Activated CD4-positive, alpha-beta T cell treated with anti-CD3 and anti-CD28 coated beads for 36 hours (primary cell): ENCODE measurements around the gene APOL5. TPM values are rescaled to one million over a fixed set of nuclear protein-coding genes. Genes with fewer than 3 reads are reported as not detected.
A peak's percentile ranks its signal among the peaks of the same experiment; 100 is the strongest.
"Not testable (repeated sequence)": the region's sequence is repeated elsewhere in the genome, so short reads cannot be mapped to it uniquely, and the experiment has no call there.

Experiments used
- ATAC-seq: fragments of 200-7000 bp; cut with Tn5 transposase; one replicate; pipeline ENCODE4 v1.10.0; 2021; ENCODE audit warnings: mild to moderate bottlenecking, moderate library complexity
- CTCF ChIA-PET: fragments of 350-600 bp; sonication (Branson Sonifier 250); formaldehyde crosslinking; loops from one replicate; lab custom pipeline; 2021; ENCODE audit warnings: antibody characterized with exemption; lab: Charles Lee
- POLR2A ChIA-PET: fragments of 350-600 bp; sonication (Branson Sonifier 250); formaldehyde crosslinking; loops from one replicate; lab custom pipeline; 2021; ENCODE audit warnings: antibody characterized with exemption, inconsistent platforms; lab: Charles Lee
- DNase-seq: peaks from one replicate; pipeline ENCODE4 v3.0.0-alpha.2; 2020
- H3K27ac Mint-ChIP-seq: one replicate; pipeline ENCODE4 v1.8.0; 2021; ENCODE audit warnings: mixed read lengths
- H3K27me3 Mint-ChIP-seq: one replicate; pipeline ENCODE4 v1.8.0; 2021; ENCODE audit warnings: mixed read lengths
- H3K36me3 Mint-ChIP-seq: one replicate; pipeline ENCODE4 v1.8.0; 2021; ENCODE audit warnings: low read depth, mixed read lengths
- H3K4me1 Mint-ChIP-seq: one replicate; pipeline ENCODE4 v1.8.0; 2021; ENCODE audit warnings: mixed read lengths
- H3K4me3 Mint-ChIP-seq: one replicate; pipeline ENCODE4 v1.8.0; 2021; ENCODE audit warnings: mild to moderate bottlenecking, moderate library complexity, mixed read lengths
- H3K9me3 Mint-ChIP-seq: one replicate; pipeline ENCODE4 v1.8.0; 2021; ENCODE audit warnings: low read depth, mixed read lengths
- intact Hi-C, 2 experiments: fragments of 100-400 bp; cut with DNase I in 1 of 2; cut with micrococcal nuclease in 1 of 2; formaldehyde crosslinking; loops; one replicate each; pipeline versions ENCODE4 v1.14.2 to v1.15.1; 2022 to 2024; cut with DNase I, micrococcal nuclease
- total RNA-seq, 2 experiments: library from RNA; stranded (reverse); gene quantifications; one replicate each; pipeline ENCODE4 v1.2.3, GENCODE V29; 2021

APOL5 gene
- total RNA-seq, 2 experiments from 2014 or later = not detected

DNA sequence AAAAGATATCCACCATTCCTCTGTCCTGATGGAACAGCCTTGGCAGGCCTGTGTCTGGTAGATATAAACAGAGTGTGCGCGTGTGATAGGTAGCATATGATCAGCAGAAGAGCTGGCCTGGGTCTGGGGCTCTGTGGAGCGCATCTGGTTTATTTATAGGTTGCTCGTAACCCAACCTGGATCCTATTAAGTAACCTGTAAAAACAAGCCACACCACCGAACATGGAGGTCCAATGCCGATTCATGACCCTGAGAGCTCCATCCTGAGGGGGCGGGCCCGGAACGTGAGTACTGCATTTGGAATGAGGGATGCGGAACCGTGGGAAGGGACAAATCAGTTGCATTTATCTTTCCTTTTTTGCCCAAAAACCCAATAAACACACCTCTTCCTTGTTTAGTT is 31.9 kb upstream of the APOL5 start:
- H3K27me3 Mint-ChIP-seq = no peaks in the 10 kb centered on the region
- no peak overlapping the region for H3K27ac Mint-ChIP-seq
- CTCF ChIA-PET = no interaction called here
- ATAC-seq = no peak
- POLR2A ChIA-PET = interaction anchor here (0.6 kb wide), 1 partner anchor 183 kb away, joined by 6 read pairs; no protein-coding TSS in a partner anchor
- peaks cover 6% of the 10 kb centered on the region for H3K9me3 Mint-ChIP-seq
- intact Hi-C loops = no loop called here
- no peak for DNase-seq
- peaks cover 5% of the 10 kb centered on the region for H3K36me3 Mint-ChIP-seq
- no peak overlapping the region for H3K4me3 Mint-ChIP-seq
- H3K4me1 Mint-ChIP-seq = peaks cover 3% of the 10 kb centered on the region

DNA sequence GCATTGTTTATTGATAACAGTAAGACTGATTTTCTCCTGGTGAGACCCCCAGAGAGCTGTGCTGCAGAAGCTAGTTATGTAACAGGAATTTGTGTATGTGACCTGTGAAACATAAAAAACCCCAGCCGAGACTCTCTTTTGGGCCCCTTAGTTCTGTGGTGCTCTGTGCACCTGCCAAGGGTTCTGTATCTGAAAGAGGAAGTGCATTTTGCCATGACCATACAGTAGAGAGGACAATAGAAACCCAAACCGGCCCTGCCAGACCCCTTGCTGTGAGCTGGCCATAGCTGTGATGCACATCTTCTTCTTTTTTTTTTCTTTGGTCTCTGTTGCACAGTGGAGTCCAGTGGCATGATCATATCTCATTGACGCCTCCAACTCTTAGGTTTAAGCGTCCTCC is 31.4 kb upstream of the APOL5 start:
- Mint-ChIP-seq H3K36me3 (peaks cover 4% of the 10 kb centered on the region), H3K27ac (no peak overlapping the region), H3K27me3 (no peaks in the 10 kb centered on the region), H3K9me3 (peaks cover 5% of the 10 kb centered on the region), H3K4me3 (no peak overlapping the region), H3K4me1 (no peaks in the 10 kb centered on the region)
- DNase-seq (no peak), ATAC-seq (no peak)
- CTCF ChIA-PET = interaction anchor here (0.9 kb wide), 1 partner anchor 51 kb away, joined by 3 read pairs; no protein-coding TSS in a partner anchor
- intact Hi-C loops = no loop called here
- POLR2A ChIA-PET = interaction anchor here (0.6 to 0.8 kb wide), 2 partner anchors 38 to 182 kb away, joined by 3 to 6 read pairs; partner anchors contain the start of gene APOL6

DNA sequence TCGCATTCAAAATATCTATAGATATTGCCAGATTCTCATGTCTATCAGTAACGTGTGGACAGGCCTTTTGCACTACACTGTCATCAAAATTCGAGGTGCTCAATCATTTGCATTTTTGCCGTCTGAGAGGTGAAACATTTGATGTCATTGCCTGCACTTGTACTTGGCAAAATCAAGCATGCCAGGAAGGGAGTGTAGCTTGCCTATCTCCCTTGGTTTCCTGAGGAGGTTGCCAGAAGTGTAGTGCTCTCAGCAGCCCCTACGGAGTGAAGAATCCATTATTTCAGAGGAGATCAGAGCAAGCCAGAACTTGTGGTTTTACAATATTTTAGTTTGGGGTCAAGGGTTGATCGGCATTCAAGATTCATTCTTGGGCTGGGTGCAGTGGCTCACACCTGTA is 30.2 kb upstream of the APOL5 start:
- Mint-ChIP-seq H3K4me1 (no peaks in the 10 kb centered on the region), H3K27me3 (no peaks in the 10 kb centered on the region), H3K9me3 (no peaks in the 10 kb centered on the region), H3K27ac (no peak overlapping the region), H3K4me3 (no peak overlapping the region), H3K36me3 (no peaks in the 10 kb centered on the region)
- intact Hi-C loops = no loop called here
- ChIA-PET CTCF (no interaction called here), POLR2A (no interaction called here)
- no peak for DNase-seq
- no peak for ATAC-seq

DNA sequence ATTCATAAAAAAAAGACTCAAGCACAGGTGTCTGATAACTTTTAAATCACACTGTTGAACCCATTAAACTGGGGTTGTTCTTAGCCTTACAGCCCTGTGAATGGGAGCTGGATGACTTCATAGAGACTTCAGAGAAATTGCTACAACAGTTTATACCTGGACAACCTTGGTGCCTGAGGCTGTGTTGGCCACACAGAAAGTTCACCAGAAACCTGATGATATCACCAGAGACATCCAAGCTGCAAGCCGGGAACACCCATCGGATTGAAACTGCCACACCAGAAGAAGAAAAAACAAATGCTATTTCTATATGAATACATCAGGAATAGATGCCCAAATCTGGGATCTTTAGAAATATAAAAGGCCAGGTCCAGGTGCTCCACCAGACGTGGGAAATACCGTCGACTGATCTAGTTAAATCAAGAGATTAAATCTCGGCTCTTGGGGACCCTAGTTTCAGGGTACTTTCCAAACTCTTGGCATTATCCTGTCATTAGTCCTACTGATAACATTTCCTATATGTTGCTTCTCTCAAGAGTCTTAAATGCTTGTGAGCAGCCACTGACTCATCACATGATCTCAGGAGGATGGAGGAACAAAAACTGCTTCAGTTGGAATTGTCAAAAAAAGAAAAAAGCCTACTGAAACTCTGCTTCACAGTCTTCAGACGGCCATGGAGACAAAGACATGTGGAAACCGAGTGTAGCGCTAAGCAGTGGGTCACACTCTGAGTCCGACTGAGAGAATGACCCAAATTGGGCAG is 28.6 kb upstream of the APOL5 start:
- CTCF ChIA-PET = no interaction called here
- ATAC-seq (no peak), DNase-seq (no peak)
- H3K27me3 Mint-ChIP-seq = no peaks in the 10 kb centered on the region
- H3K4me3 Mint-ChIP-seq = no peak overlapping the region
- intact Hi-C loops = no loop called here
- H3K4me1 Mint-ChIP-seq = no peaks in the 10 kb centered on the region
- H3K27ac Mint-ChIP-seq = no peak overlapping the region
- H3K36me3 Mint-ChIP-seq = no peaks in the 10 kb centered on the region
- POLR2A ChIA-PET = no interaction called here
- H3K9me3 Mint-ChIP-seq = no peaks in the 10 kb centered on the region

DNA sequence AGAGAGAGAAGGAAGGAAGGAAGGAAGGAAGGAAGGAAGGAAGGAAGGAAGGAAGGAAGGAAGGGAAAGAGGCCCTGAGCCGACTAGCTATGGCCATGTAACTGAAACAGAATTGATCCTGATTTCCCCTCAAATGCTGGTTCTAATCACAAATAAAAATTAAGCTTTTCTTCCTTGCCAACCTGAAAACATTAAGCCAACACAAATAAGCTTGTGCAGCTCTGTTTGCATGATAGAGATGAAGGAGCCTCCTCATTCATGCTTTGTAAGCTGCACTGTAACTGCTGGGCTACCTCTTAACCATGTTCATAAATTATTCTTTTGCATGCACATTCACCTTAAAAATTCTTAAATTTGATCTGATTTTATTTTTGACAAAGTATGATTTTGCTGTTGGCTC is 27.7 kb upstream of the APOL5 start:
- intact Hi-C loops = loop anchor here in 1 of 2 experiments (5.0 kb wide), 1 partner anchor 63 kb away; no protein-coding TSS in a partner anchor
- H3K36me3 Mint-ChIP-seq = no peaks in the 10 kb centered on the region
- POLR2A ChIA-PET = no interaction called here

DNA sequence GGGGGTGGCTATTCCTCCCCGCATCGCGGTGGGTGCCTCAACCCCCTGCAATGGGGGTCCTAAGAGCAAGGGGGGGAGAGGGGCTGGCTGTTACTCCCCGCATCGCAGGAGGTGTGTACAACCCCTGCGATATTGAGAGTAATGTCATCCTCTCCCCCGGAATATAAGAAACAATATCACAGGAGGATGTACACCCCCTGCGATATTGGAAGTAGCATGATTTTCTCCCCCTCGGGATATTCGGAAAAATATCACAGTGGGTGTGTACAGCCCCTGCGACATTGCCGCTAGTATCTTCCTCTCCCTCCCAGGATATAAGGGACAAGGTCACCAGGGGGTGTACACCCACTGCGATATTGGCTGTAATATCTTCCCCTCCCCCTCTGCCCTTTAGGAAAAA is 22.5 kb upstream of the APOL5 start:
- intact Hi-C loops = no loop called here
- no peak for ATAC-seq
- H3K27ac Mint-ChIP-seq = no peak overlapping the region

More for the DNA sequence above, 27.7 kb upstream of the APOL5 start:
- Mint-ChIP-seq H3K4me1 (no peaks in the 10 kb centered on the region), H3K9me3 (no peaks in the 10 kb centered on the region), H3K27ac (no peak overlapping the region), H3K27me3 (no peaks in the 10 kb centered on the region), H3K4me3 (no peak overlapping the region)
- DNase-seq (no peak), ATAC-seq (no peak)
- CTCF ChIA-PET = interaction anchor here (1.0 to 1.2 kb wide), 2 partner anchors 9 to 112 kb away, joined by 3 to 5 read pairs; no protein-coding TSS in a partner anchor

DNA sequence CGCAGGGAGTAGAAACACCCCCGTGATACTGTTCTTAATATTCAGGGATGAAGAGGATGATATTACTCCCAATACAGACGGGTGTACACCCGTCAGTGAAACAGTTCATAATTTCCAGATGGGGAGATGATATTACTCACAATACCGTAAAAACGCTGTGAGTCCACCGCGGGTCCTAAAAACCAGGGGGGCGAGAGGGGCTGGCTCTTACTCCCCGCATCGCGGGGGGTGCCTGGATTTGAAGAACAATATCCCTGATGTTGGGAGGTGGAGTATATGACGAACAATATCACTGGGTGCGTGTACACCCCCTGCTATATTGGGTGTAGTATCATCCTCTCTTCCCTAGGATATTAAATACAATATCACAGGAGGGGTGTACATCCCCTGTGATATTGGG is 20.5 kb upstream of the APOL5 start:
- ChIA-PET CTCF (no interaction called here), POLR2A (no interaction called here)
- no peaks in the 10 kb centered on the region for H3K4me1 Mint-ChIP-seq
- ATAC-seq (peak; percentile 70), DNase-seq (peak; percentile 76)
- peaks cover 4% of the 10 kb centered on the region for H3K27me3 Mint-ChIP-seq
- no peaks in the 10 kb centered on the region for H3K9me3 Mint-ChIP-seq
- no peak overlapping the region for H3K27ac Mint-ChIP-seq
- intact Hi-C loops = loop anchor here in 1 of 2 experiments (1.0 kb wide), 1 partner anchor 49 kb away; the partner anchor contains the start of gene APOL6
- no peaks in the 10 kb centered on the region for H3K36me3 Mint-ChIP-seq
- H3K4me3 Mint-ChIP-seq = no peak overlapping the region

More for the DNA sequence above, 22.5 kb upstream of the APOL5 start:
- peak; percentile 13 for DNase-seq
- H3K27me3 Mint-ChIP-seq = peaks cover 4% of the 10 kb centered on the region
- no peak overlapping the region for H3K4me3 Mint-ChIP-seq
- CTCF ChIA-PET = no interaction called here
- H3K36me3 Mint-ChIP-seq = no peaks in the 10 kb centered on the region
- H3K4me1 Mint-ChIP-seq = no peaks in the 10 kb centered on the region
- no peaks in the 10 kb centered on the region for H3K9me3 Mint-ChIP-seq
- POLR2A ChIA-PET = no interaction called here

DNA sequence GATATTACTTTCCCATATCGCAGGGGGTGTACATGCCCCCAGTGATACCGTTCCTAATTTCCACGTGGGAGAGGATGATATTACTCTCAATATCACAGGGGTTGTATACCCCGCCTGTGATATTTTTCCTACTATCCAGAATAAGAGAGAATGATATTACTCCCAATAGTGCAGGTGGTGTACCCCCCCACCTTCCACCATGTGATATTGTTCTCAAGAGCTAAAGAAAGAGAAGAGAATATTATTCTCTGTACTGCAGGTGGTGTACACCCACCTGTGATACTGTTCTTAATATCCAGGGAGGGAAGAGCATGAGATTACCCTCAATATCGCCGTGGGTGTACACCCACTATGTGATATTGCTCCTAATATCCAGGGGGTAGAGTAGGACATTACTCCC is 17.8 kb upstream of the APOL5 start:
- H3K9me3 Mint-ChIP-seq, intact Hi-C loops: not testable (repeated sequence)

DNA sequence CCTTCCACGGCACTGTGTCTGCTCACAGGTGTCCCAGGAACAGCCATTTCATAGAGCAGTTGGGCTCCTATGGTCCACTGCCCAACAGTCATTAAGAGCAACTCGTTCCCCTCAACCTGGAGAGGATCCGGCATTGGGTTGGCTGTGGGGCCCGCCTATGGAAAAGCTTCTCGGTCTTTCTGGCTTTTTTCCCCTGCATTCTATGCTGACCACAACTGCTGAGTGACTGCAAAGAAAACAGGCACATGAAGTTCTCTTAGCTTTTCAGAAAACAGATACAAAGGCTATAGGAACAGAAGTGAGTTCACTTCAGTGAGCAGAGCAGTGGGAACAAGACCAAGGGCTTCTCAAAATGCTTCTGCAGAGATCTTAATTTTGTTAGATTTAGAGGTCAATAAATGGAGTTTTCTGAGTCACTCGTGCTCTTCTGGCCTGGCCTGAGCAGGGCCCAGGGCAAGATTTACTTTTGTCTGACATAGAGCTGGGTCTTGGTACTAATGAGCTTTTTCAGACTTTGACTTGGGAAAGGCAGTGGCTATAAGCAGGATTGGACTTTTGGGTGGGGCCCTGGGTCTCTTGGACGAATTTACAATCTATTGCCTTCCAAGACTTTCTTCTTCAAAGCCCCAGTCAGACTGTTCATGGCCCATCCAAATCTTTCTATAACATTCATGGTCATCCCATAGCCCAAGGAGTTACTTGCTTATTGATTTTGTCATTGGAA is 13.6 kb upstream of the APOL5 start:
- ChIA-PET CTCF (no interaction called here), POLR2A (no interaction called here)
- no peaks in the 10 kb centered on the region for H3K27me3 Mint-ChIP-seq
- DNase-seq = no peak
- H3K36me3 Mint-ChIP-seq = no peaks in the 10 kb centered on the region
- H3K27ac Mint-ChIP-seq = no peak overlapping the region
- ATAC-seq = no peak
- intact Hi-C loops = no loop called here
- H3K4me3 Mint-ChIP-seq = no peak overlapping the region
- H3K4me1 Mint-ChIP-seq = no peaks in the 10 kb centered on the region
- no peaks in the 10 kb centered on the region for H3K9me3 Mint-ChIP-seq

More for the DNA sequence above, 17.8 kb upstream of the APOL5 start:
- H3K36me3 Mint-ChIP-seq, POLR2A ChIA-PET, H3K27me3 Mint-ChIP-seq, H3K4me3 Mint-ChIP-seq, H3K4me1 Mint-ChIP-seq, CTCF ChIA-PET, ATAC-seq, H3K27ac Mint-ChIP-seq: not testable (repeated sequence)
- DNase-seq = peak; percentile 14

DNA sequence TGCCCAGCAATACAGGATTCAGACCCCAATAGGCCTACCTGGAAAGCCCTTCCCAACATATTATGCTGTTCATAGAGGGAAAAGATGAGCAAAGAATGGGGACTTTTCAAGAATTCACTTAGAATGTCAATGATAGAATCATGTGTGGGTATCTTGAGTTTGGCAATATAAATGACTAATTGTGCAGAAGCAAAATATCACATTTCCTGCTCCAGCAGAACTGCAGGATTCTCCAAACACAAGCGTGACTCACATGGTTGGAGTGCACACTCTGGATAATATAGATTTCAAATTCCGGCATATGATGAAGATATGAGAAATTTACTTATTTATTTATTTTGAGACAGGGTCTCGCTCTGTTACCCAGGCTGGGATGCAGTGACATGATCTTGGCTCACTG is 12.5 kb upstream of the APOL5 start:
- DNase-seq (no peak), ATAC-seq (no peak)
- ChIA-PET POLR2A (no interaction called here), CTCF (no interaction called here)
- H3K27me3 Mint-ChIP-seq = no peaks in the 10 kb centered on the region
- intact Hi-C loops = no loop called here
- H3K27ac Mint-ChIP-seq = no peak overlapping the region
- no peak overlapping the region for H3K4me3 Mint-ChIP-seq
- no peaks in the 10 kb centered on the region for H3K4me1 Mint-ChIP-seq
- no peaks in the 10 kb centered on the region for H3K36me3 Mint-ChIP-seq
- no peaks in the 10 kb centered on the region for H3K9me3 Mint-ChIP-seq

DNA sequence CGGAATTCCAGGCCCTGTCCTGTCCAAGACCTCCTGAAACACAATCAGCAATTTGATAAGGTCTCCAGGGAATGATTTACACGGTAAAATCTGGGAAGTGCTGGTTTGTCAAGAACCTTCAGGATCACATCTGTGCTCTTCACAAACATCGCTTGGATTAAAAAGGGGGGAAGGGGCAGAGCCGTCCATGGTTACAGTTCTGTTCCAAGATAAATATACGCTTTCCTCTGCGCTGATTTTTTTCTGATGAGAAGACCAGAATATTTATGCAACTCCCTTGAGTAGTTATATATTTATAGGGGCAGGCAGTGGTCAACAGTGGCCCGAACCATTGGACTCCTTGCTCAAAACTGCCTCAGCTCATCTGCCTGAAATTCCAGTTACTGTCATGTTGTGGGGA is 9.2 kb upstream of the APOL5 start:
- no peak overlapping the region for H3K4me3 Mint-ChIP-seq
- ATAC-seq = no peak
- DNase-seq = no peak
- ChIA-PET CTCF (no interaction called here), POLR2A (no interaction called here)
- intact Hi-C loops = no loop called here
- H3K4me1 Mint-ChIP-seq = no peaks in the 10 kb centered on the region
- H3K36me3 Mint-ChIP-seq = no peaks in the 10 kb centered on the region
- peaks cover 5% of the 10 kb centered on the region for H3K9me3 Mint-ChIP-seq
- no peak overlapping the region for H3K27ac Mint-ChIP-seq
- H3K27me3 Mint-ChIP-seq = peaks cover 2% of the 10 kb centered on the region

DNA sequence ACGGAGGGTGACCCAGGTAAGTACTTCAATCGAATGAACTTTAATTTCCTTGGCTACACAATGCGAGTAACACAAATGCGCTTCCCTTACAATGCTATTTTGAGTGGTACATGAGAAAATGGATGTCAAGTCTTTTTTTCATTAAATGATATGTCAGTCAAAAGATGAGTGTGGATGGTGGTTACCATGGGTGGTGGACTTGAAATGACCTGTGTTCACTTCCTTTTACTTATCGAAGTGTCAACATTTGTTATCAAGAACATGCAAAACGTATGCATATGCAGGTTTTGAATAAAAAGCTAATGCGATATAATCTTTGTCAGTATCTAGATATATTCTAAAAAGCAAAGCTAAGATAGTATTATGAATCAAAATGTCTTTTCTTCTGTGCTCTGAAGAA is 8.8 kb upstream of the APOL5 start:
- Mint-ChIP-seq H3K27me3 (peaks cover 2% of the 10 kb centered on the region), H3K36me3 (no peaks in the 10 kb centered on the region), H3K4me1 (no peaks in the 10 kb centered on the region), H3K4me3 (no peak overlapping the region), H3K27ac (no peak overlapping the region), H3K9me3 (peaks cover 5% of the 10 kb centered on the region)
- DNase-seq (no peak), ATAC-seq (no peak)
- ChIA-PET CTCF (no interaction called here), POLR2A (no interaction called here)
- intact Hi-C loops = no loop called here
